Stimulated activated CD4-positive, alpha-beta T cell treated with anti-CD3 and anti-CD28 coated beads, Interleukin-15, amount 100 ng/mL, for 1 hour (primary cell): ENCODE data around the gene TMEM184B.

Experiments
- DNase-seq, 2 donors: peaks; one replicate each; pipeline ENCODE4 v3.0.0-alpha.2; 2020; ENCODE audit warnings: low read depth in 1 of 2, low spot score in 1 of 2

Gene TMEM184B

GRCh38 chr22:38207898-38208432 is 64.8 kb downstream of the TMEM184B start:
- DNase-seq, result no peak

- DNase-seq, result no peak
Observed at GRCh38 chr22:38205261-38206128, 67.3 kb downstream of the TMEM184B start.

- DNase-seq, result no peak
Observed at GRCh38 chr22:38204784-38205183, 68.0 kb downstream of the TMEM184B start.

- no peak for DNase-seq
Observed at GRCh38 chr22:38203855-38204514, 68.8 kb downstream of the TMEM184B start.

GRCh38 chr22:38203090-38203810 is 69.6 kb downstream of the TMEM184B start:
- DNase-seq, result no peak

- DNase-seq, result peak in 1 of 2 donors; percentile 34
Observed at GRCh38 chr22:38202437-38203089, 70.2 kb downstream of the TMEM184B start.

GRCh38 chr22:38201711-38202436 is 70.9 kb downstream of the TMEM184B start, which contains the start of gene MAFF:
MAFF (plus strand) TSS chr22:38201994; CDS start chr22:38213854, 11,860 bp downstream.
- DNase-seq, result peak; percentile 73 to 78

GRCh38 chr22:38201371-38201710 is 71.5 kb downstream of the TMEM184B start:
- DNase-seq, result no peak

GRCh38 chr22:38199826-38200559 is 72.8 kb downstream of the TMEM184B start:
- no peak for DNase-seq

- no peak for DNase-seq
Observed at GRCh38 chr22:38196791-38197419, 75.9 kb downstream of the TMEM184B start.

GRCh38 chr22:38193580-38193979 is 79.2 kb downstream of the TMEM184B start:
- DNase-seq, result no peak

- no peak for DNase-seq
Observed at GRCh38 chr22:38192475-38192863, 80.3 kb downstream of the TMEM184B start.

- DNase-seq, result no peak
Observed at GRCh38 chr22:38191731-38192474, 80.9 kb downstream of the TMEM184B start.

GRCh38 chr22:38191055-38191454 is 81.8 kb downstream of the TMEM184B start:
- no peak for DNase-seq

GRCh38 chr22:38190581-38190980 is 82.2 kb downstream of the TMEM184B start:
- DNase-seq, result no peak

- DNase-seq, result no peak
Observed at GRCh38 chr22:38189104-38189503, 83.7 kb downstream of the TMEM184B start.

GRCh38 chr22:38187413-38188212 is 85.2 kb downstream of the TMEM184B start:
- no peak for DNase-seq

- DNase-seq, result no peak
Observed at GRCh38 chr22:38186429-38186828, 86.4 kb downstream of the TMEM184B start.
